Measurements from ENCODE around the gene UPK2.
A peak's percentile ranks its signal among the peaks of the same experiment; 100 is the strongest.

Gene UPK2

GRCh38 chr11:118922745-118923627 lies 33.1 kb upstream of the UPK2 start:
- H3K36me3 ChIP-seq (ENCODE audit: control insufficient read depth in 2 of 2, insufficient read depth in 1 of 2, low read length in 2 of 2) = no peaks in the 10 kb centered on the region
- H3K4me1 ChIP-seq (ENCODE audit: control insufficient read depth, insufficient read depth, low read length) = peaks cover 21% of the 10 kb centered on the region
- ChIA-PET CTCF (interaction anchor here (0.5 to 1.3 kb wide), 2 partner anchors 233 to 408 kb away, joined by 3 to 4 read pairs; no protein-coding TSS in a partner anchor), POLR2A (interaction anchor here (0.6 to 1.3 kb wide), 2 partner anchors 172 to 203 kb away, joined by 3 to 5 read pairs; a partner anchor contains a TSS)
- H3K4me3 ChIP-seq (ENCODE audit: low read depth, low read length) = no peak overlapping the region
- TF ChIP-seq ZBTB11 (tag by site-specific recombination; conservative IDR thresholded peaks at IDR 0.05; ENCODE audit: low read depth) = no peak
- no peak overlapping the region for H3K27ac ChIP-seq (ENCODE audit: extremely low read depth, low read depth, low read length)
- no peaks in the 10 kb centered on the region for H3K9me3 ChIP-seq (ENCODE audit: control insufficient read depth, insufficient read depth, low read depth, low read length)

GRCh38 chr11:118923721-118924587 lies 32.1 kb upstream of the UPK2 start:
- CTCF ChIA-PET = interaction anchor here (0.5 to 1.4 kb wide), 4 partner anchors 33 to 276 kb away, joined by 3 to 5 read pairs (median 3); no protein-coding TSS in a partner anchor
- Histone ChIP-seq H3K4me1 (ENCODE audit: control insufficient read depth, insufficient read depth, low read length) (peaks cover 21% of the 10 kb centered on the region), H3K4me3 (ENCODE audit: low read depth, low read length) (peak overlapping the region; percentile 77), H3K9me3 (ENCODE audit: control insufficient read depth, insufficient read depth, low read depth, low read length) (no peaks in the 10 kb centered on the region), H3K27ac (ENCODE audit: extremely low read depth, low read depth, low read length) (no peak overlapping the region), H3K36me3 (ENCODE audit: control insufficient read depth in 2 of 2, insufficient read depth in 1 of 2, low read length in 2 of 2) (no peaks in the 10 kb centered on the region)
- POLR2A ChIA-PET = interaction anchor here (1.3 kb wide), 1 partner anchor 171 kb away, joined by 3 read pairs; a partner anchor contains a TSS
- TF ChIP-seq ZNF560 (tag by site-specific recombination; IDR thresholded peaks at IDR 0.05; ENCODE audit: borderline replicate concordance) (no peak), HOXD13 (CRISPR knock-in tag; IDR thresholded peaks at IDR 0.05; ENCODE audit: borderline replicate concordance) (no peak), INSM2 (tag by site-specific recombination; IDR thresholded peaks at IDR 0.05) (no peak), ZNF510 (tag by site-specific recombination; IDR thresholded peaks at IDR 0.05; ENCODE audit: insufficient replicate concordance) (no peak), ZEB2 (tag by site-specific recombination; IDR thresholded peaks at IDR 0.05) (no peak), ZNF169 (tag by site-specific recombination; IDR thresholded peaks at IDR 0.05) (no peak), PATZ1 (tag by site-specific recombination; IDR thresholded peaks at IDR 0.05) (no peak), ZNF148 (tag by site-specific recombination; IDR thresholded peaks at IDR 0.05; ENCODE audit: borderline replicate concordance) (no peak), ZBTB49 (tag by site-specific recombination; IDR thresholded peaks at IDR 0.05; ENCODE audit: low read depth) (no peak), ZNF221 (tag by site-specific recombination; IDR thresholded peaks at IDR 0.05; ENCODE audit: borderline replicate concordance) (no peak), GLIS2 (tag by site-specific recombination; IDR thresholded peaks at IDR 0.05) (no peak), ZNF239 (tag by site-specific recombination; IDR thresholded peaks at IDR 0.05) (no peak), ZNF837 (tag by site-specific recombination; IDR thresholded peaks at IDR 0.05) (no peak), ZNF777 (tag by site-specific recombination; IDR thresholded peaks at IDR 0.05; ENCODE audit: borderline replicate concordance) (no peak), ATF2 (tag by site-specific recombination; IDR thresholded peaks at IDR 0.05; ENCODE audit: low read depth) (no peak)

All from HEK293 (cell line).